Measurements from ENCODE around the gene ITGB5.

The ITGB5 gene

DNA sequence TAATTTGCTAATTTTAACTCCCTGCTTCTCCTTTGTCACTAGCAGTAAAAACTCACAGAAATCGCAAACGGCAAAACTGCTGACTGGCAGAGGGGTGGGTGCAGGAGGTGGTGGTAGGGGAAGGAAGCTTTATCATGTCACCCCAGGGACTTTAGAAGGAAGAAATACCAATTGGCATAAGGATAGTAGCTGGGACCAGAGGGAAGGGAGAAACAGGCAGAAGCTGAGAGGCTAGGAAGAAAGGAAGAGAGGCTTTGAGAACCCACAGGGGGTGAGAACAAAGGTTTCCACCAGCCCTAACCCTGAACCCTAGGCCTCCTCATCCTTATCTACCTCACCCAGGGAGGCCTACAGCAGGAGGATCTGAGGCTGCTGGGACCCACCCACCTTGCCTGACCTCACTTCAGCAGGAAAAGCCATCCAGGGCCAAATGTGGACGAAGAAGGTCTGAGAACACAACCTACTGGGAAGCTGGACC lies 10.7 kb downstream of the ITGB5 start:
- in situ Hi-C loops (cut with HindIII; ENCODE audit: low sequenced_read_pairs), result loop anchor here (25.0 kb wide), 1 partner anchor 114 kb away; no protein-coding TSS in a partner anchor

DNA sequence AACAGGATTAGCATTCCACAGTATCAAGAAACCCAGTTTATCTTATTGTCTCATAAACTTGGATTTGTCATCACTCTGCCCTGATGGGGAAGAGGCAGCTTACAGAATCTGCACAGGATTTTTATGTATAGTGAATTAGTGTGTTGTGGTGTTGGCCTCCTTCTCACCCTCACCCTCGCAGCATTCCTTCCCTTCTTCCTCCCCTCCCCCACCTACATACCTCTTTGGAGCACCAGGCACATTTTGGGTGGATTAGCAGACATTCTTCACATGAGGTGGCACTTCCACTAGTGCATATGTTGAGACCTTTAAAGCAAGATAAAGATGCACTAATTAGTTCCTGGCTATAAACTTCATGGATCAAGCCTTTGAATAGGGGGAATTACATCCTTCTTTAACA lies 13.9 kb downstream of the ITGB5 start:
- in situ Hi-C loops (cut with HindIII; ENCODE audit: low sequenced_read_pairs), result no loop called here

DNA sequence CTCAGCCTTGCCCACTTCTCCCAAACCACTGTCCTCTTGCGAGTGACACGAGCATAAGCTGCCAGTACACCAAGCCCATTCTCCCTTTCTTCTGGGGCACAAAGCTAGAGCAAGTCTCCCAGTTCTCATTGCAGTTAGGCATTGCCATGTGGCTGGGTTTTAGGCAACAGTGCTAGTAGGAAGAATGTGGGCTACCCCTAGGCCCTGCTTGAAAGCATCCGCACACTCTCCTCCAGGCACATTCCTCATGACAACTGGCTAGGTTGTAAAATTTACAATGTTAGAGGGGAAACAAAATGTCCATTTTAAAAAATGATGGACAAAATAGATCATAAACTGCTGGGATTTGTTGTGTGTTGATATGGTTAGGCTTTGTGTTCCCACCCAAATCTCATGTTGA lies 19.7 kb downstream of the ITGB5 start:
- in situ Hi-C loops (cut with HindIII; ENCODE audit: low sequenced_read_pairs), result no loop called here

DNA sequence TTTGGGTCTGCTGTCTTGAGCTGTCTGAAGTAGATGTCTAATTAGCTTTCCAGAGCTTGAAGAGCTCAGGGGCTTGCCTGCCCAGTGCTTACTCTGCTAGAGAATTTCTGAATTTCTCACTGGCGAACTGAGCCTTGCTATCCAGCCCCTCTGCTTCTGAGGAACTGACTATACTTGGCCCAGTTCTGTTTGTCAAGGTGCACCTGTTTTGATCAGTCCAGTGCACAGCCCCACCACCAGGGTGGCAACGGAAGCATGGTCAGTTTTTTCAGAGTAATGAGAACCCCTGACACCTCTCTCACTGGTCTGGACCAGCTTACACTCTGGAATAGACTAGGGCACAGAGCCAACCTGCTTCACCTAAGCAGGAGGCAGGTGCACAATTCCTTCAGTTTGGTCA lies 25.2 kb downstream of the ITGB5 start:
- in situ Hi-C loops (cut with HindIII; ENCODE audit: low sequenced_read_pairs), result no loop called here

DNA sequence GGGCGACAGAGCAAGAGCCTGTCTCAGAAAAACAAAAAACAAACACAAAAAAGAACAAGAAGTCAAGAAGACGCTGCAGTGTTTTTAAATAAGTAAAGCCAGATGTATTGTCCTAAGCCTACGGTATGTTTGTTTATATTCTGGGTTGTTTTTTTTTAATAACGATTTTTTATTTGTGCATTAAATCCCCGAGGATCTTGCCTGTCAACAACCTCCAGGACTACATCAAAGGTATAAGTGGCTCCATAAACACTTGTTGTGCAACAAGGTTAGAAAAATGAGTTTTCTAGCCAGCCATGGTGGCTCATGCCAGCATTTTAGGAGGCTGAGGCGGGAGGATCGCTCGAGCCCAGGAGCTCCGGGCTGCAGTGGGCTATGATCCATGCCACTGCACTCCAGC lies 26.1 kb downstream of the ITGB5 start:
- in situ Hi-C loops (cut with HindIII; ENCODE audit: low sequenced_read_pairs), result no loop called here

DNA sequence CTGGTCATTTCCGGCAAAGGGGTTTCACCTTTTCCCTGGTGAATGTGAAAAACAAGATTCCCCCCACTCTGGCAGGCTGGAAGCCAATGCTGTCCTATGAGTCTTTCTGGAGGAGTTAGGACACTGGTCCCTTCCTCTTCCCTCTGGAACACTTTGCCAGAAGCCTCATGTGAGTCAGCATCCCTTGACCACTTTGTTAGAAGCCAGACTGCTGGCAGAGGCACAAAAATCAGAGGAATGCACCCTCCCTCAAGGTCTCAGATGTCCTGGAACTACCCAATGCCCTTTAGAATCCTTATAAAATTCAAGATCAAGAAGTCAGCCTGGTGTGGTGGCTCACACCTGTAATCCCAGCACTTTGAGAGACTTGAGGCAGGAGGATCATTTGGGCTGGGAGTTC lies 26.6 kb downstream of the ITGB5 start:
- in situ Hi-C loops (cut with HindIII; ENCODE audit: low sequenced_read_pairs), result no loop called here

DNA sequence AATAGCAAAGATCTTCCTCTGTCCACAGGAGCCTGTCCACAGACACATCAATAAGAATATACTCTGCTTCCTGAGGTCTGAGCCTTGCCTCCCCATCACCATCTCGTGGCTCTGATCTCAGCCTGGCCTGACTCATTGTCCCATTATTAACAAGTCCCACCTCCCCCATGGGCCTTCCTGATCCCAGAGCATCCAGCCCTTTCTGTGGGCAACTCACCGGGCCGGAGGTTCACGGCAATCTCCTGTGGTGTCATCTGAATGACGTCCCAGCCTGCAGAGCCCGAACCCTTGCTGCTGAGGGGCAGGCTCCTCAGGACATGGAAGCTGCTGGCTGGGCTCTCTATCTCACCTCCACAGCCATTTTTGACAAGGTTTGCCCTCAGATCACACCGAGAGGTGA lies 28.1 kb downstream of the ITGB5 start:
- in situ Hi-C loops (cut with HindIII; ENCODE audit: low sequenced_read_pairs), result no loop called here

DNA sequence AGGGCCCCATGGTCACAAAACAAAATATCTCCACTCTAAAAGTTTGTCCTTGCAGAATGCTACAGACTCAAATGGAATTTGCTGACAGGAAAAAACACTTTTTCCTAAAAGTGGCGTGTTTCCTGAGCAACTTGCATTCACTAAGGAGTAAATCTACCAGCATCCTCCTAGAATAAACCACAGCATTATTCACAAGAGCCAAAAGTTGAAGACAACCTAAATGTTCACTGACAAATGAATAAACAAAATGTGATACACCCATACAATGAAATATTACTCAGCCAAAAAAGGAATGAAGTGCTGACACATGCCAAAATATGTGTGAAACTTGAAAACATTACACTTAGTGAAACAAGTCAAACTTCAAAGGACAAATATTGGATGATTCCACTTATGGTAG lies 28.9 kb downstream of the ITGB5 start:
- in situ Hi-C loops (cut with HindIII; ENCODE audit: low sequenced_read_pairs), result no loop called here

DNA sequence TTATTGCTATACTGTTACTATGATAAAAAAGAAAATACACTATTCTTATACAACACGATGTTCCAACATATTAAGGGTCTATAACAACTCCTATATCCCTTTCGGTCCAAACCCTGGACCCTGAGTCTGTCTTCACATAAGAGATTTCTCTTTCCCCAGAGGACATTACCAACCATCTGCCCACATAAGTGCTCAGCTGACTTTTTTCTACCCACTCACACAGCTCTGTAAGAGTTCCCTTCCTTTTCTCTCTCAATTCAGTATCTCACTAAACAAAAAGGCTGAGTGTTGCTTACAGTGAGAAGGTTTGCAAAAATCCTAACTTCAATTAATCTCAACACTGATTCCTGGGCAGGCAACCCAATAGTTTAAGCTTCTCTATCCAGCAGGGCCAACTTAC lies 30.5 kb downstream of the ITGB5 start:
- in situ Hi-C loops (cut with HindIII; ENCODE audit: low sequenced_read_pairs), result no loop called here

DNA sequence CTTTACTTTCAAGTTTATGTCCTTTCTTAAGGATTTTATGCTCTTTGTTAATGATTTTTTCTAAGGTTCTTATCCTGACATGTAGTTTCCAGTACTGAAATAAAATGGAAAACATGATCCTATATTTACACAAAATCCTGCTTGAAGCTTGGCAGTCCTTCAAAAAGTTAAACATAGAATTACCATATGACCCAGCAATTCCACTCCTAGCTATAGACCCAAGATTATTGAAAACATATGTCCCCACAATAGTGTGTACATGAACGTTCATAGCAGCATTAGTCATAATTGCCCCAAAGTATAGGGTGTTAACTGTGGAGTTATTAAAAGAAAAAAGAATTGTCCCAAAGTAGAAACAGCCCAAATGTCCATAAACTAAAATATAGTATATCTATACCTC lies 33.2 kb downstream of the ITGB5 start:
- in situ Hi-C loops (cut with HindIII; ENCODE audit: low sequenced_read_pairs), result no loop called here

DNA sequence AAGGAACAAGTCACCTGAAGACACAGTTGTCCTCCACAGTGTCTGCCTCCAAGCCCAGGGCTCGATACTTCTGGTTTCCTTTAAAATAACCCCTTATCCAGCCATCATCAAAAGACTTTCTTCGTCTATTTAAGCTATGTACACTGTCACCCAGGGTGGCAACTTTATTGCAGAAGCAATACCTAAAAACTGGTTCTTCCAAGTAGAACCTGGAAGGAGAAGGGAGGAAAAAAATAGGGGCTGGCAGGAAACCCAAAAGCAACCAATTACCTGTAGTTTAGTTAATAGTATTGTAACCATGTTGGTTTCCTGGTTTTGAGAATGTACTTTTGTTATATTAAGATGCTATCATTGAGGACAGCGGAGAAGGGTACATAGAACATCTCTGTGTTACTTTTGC lies 33.7 kb downstream of the ITGB5 start:
- in situ Hi-C loops (cut with HindIII; ENCODE audit: low sequenced_read_pairs), result no loop called here

DNA sequence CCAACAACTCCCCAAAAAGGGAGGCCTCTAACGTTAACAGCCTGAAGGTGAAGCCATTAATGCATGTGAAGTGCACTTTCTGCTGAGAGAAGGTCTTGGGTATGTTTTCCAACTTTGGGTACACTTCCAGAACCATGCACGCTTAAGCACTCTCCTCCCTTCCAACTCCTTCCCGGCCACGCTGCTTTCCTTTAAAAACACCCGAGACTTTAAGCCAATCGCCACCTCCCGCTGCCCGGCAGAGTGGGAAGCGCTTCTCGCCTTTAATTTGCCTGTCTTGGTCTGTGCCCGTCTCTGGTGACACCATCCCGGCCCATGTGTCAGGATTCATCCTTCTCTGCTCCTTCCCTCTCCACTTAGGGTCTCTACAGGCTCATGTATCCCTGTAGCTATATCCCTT lies 35.3 kb downstream of the ITGB5 start:
- in situ Hi-C loops (cut with HindIII; ENCODE audit: low sequenced_read_pairs), result no loop called here

DNA sequence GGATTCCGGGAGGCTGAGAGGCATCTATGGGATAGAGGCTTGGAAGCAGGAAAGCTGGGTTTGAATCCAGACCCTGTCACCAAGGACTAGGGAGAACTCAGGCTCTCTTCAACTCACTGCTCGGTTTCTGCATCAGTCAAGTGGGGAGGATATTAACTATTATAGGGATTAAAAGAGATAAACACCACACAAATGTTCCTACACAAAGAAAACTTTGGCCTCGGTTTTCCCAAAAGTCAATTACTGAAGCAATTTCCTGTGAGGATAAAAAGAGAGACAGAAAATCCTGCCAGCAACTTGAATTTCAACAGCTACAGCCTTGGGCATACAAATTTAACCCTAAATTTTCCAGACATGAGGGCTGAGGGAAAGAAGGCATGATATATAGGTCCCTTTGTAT lies 36.0 kb downstream of the ITGB5 start:
- in situ Hi-C loops (cut with HindIII; ENCODE audit: low sequenced_read_pairs), result no loop called here

DNA sequence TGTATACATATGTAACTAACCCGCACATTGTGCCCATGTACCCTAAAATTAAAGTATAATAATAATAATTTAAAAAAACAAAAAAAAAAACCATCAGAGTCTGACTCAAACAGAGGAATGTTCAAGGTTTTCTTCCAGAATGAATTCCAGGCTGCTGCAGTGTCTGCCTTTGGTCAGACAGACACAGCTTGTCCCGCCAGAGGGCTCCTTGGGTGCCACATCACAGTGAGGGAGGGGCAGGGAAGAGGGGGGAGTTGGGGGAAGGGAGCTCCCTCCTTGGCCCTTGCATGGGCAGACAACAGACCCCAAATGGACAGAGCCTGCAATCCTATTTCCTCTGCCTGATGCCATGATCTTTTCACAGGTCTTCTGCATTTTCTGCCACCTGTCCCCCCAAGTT lies 36.5 kb downstream of the ITGB5 start:
- in situ Hi-C loops (cut with HindIII; ENCODE audit: low sequenced_read_pairs), result no loop called here

DNA sequence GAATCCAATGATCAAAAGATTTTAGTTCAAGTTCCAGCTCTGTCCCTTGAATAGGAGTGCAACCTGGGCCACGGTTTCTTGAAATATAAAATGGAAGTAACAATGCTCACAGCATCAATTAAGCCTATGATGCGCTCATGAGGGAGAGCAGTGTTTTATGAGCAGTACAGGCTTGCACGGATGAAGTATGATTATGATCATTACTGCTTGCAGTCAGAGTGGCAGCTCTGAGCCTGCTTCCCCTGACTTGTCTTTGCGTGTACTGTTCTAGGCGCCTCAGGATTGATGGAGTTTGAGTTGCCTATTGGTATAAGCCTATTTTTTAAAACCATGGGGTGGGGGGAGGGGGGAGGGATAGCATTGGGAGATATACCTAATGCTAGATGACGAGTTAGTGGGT lies 37.0 kb downstream of the ITGB5 start:
- in situ Hi-C loops (cut with HindIII; ENCODE audit: low sequenced_read_pairs), result no loop called here

DNA sequence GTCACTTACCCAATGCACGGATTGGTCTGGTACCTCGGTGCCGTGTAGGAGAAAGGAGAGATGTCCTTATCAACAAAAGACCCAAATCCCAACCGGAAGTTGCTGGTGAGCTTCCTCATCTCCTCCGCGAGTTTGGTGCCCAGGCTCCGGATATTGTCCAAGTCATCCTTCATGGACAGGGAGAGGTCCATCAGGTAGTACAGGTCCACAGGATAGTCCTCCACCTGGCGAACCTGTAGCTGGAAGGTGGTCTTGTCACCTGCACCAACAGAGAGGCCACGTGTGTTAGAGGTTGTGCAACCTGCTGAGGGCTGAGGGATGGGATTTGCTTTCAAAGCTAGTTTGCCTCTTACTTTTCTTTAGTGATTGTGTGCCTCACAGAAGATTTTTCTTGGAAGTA lies 38.9 kb downstream of the ITGB5 start:
- in situ Hi-C loops (cut with HindIII; ENCODE audit: low sequenced_read_pairs), result no loop called here

DNA sequence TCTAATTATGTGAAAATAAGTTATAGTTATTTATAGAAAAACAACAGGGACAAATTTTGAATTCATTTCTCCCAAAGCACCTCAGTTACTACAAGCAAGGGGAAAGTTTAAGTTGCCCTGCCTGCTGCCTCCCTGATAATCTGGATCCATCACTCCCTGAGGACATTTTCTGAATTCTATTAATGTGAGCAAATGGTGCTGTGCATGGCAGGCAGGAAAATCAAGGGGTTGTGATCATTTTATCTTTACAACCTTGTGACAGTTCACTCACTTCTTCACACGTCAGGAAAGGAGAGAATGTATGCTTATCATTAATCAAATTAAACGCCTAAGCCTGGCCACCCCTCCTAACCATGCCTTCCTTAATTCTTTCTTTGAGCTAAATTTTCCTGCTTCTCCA lies 39.3 kb downstream of the ITGB5 start:
- in situ Hi-C loops (cut with HindIII; ENCODE audit: low sequenced_read_pairs), result no loop called here

DNA sequence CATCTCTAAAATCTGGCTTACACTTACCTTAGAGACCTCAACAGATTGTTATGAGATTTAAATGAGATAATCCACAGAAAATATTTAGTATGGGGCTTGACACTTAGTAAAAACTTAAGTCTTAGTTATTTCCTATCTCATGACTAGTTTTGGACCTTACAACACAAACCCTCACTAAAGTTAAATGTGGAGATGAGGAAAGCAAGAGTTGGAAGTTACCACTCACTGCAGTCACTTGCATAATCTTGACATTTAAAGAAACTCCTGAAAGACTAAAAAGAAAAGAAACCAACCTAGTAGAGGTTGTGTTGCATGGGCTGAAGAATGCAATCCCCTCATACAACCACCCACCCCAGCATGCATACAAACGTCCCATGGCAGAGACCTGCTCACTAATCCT lies 40.1 kb downstream of the ITGB5 start:
- in situ Hi-C loops (cut with HindIII; ENCODE audit: low sequenced_read_pairs), result no loop called here

DNA sequence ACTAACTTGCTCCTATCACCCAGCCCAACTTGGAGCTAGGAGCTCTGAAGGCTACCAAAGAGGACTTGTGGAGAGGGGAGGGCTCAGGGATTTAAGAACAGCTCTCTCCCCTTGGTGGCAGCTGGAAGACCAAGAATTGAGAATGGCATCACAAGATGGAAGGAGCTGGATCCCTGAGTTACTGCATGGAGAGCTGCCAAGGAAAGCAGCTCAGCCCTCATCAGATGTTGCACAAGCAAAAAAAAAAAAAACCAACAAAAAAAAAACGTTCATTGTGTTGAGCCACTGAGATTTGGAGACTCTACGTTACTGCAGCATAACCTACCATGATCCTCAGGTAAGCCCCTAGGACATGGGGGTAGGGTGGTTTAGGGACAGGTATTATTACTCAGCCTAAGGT lies 41.0 kb downstream of the ITGB5 start:
- in situ Hi-C loops (cut with HindIII; ENCODE audit: low sequenced_read_pairs), result no loop called here

DNA sequence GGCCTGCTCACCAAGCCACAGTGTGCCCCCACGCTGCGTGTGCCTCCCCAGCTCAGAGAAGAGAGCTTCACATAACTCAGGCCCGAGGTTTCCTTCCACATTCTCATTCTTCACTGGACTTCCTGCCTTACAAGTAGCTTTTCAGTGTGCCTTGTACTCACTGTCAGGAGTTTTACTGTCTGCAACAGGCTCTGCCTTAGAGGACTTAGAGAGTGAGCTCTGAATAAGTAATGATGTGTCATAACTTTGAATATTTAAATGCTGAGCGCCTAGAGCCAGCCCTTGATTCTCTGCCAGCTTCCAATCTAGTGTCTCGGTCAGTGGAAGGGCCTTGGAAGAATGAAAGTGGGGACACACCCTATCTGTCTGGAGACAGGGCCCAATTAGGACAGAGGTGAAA lies 41.8 kb downstream of the ITGB5 start:
- in situ Hi-C loops (cut with HindIII; ENCODE audit: low sequenced_read_pairs), result no loop called here

DNA sequence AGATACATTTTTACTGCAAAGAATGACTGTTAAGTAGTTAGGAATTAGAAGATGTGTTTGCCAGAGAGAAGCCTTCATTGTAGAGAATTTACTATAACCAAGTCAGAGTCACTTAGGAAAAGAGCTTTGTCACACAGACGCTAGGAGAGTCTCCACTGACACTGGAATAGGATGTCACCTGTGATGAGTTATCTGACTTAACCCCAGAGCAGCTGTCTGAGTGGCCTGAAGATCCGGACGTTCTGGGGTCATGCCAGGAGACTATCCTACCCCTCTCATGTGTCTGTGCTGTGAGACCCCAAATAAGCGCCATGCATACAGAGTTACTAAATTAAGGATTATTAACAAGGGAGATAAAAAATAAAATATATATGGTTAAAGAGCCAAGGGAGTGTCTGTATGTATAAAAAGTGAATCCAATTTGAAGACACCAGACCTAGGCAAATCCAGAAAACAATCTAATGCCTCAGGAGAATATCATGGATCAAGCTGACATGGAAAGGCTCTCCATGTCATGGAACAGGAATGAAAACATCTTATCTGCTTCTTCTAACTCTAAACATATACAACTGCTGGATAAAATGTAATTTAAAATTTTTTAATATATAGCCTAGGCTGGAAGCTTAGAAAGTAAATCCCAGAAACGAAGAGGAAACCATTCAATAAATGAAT lies 43.5 kb downstream of the ITGB5 start:
- in situ Hi-C loops (cut with HindIII; ENCODE audit: low sequenced_read_pairs), result no loop called here

DNA sequence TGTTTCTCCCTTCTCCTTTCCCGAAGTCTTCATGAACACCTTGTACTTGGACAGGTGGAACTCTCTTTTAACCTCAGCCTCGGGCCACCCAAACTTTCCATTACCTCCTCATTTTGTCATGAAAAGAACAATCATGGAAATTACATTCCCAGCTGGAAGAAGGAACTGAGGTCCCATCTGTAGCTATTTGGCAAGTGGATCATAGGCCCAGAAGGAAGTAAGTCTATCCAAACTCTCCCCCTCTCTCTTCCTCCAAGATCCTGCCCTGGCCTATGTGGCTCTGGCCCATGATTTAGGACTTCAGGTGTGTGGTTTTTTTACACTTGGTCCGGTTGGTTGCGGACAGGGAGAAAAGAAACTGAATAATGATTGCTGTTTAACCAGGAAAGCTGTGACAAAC lies 44.1 kb downstream of the ITGB5 start:
- in situ Hi-C loops (cut with HindIII; ENCODE audit: low sequenced_read_pairs), result no loop called here

DNA sequence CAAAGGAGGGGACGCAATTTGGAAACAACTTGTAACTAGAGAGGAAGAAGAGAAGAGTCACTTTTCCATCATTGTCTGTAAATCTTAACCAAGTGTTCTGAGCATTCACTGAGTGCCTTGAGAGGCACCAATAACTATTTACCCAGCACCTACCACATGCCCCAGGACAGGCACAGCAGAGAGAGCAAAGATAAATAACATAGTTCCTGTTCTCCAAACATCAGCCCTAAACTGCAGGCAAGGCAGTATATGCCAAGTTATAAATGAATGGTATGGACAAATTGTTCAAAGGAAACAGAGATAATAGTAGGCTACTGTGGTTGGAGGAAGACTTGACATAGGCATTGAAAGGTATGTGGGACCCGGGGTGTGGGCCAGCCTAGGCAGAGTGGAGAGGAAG lies 45.6 kb downstream of the ITGB5 start:
- in situ Hi-C loops (cut with HindIII; ENCODE audit: low sequenced_read_pairs), result no loop called here

All from DLD1 (cell line).